ENCODE results near the gene CFAP46. TPM values are rescaled to one million over a fixed set of nuclear protein-coding genes. Genes with fewer than 3 reads are reported as not detected.
"Not testable (repeated sequence)": the region's sequence is repeated elsewhere in the genome, so short reads cannot be mapped to it uniquely, and the experiment has no call there.

Gene CFAP46
- total and polyA plus RNA-seq, 3 experiments from 2014 or later: 0.09 TPM; not detected in 2

GRCh38 chr10:132898391-132899053 is 43.8 kb downstream of the CFAP46 start:
- H3K4me1 ChIP-seq (ENCODE audit: insufficient read depth, low read length): no peaks in the 10 kb centered on the region
- H3K36me3 ChIP-seq (ENCODE audit: insufficient read depth, low read length): no peaks in the 10 kb centered on the region
- no peaks in the 10 kb centered on the region for H3K27me3 ChIP-seq (ENCODE audit: insufficient read depth, low read length, poor library complexity, severe bottlenecking)
- H3K27ac ChIP-seq (ENCODE audit: low read depth, low read length): no peak overlapping the region
- no peaks in the 10 kb centered on the region for H3K9me3 ChIP-seq (ENCODE audit: low read length)
- CTCF ChIA-PET: no interaction called here
- Mint-ChIP-seq H3K4me1 (peaks cover 0 to 3% (median 0%) of the 10 kb centered on the region in 3 donors), H3K27ac (no peak overlapping the region), H3K9me3 (peaks cover 0 to 9% (median 4%) of the 10 kb centered on the region in 5 donors), H3K4me3 (no peak overlapping the region), H3K27me3 (peaks cover 16 to 31% of the 10 kb centered on the region in 2 donors), H3K36me3 (no peaks in the 10 kb centered on the region)
- peak in 1 of 5 donors; percentile 31 for DNase-seq
- POLR2A ChIA-PET: no interaction called here
- H3K4me3 ChIP-seq (ENCODE audit: low read length): no peak overlapping the region

GRCh38 chr10:132897516-132898381 is 44.6 kb downstream of the CFAP46 start:
- Histone ChIP-seq H3K4me1 (ENCODE audit: insufficient read depth, low read length) (no peaks in the 10 kb centered on the region), H3K27ac (ENCODE audit: low read depth, low read length) (no peak overlapping the region), H3K36me3 (ENCODE audit: insufficient read depth, low read length) (no peaks in the 10 kb centered on the region), H3K27me3 (ENCODE audit: insufficient read depth, low read length, poor library complexity, severe bottlenecking) (no peaks in the 10 kb centered on the region), H3K4me3 (ENCODE audit: low read length) (no peak overlapping the region), H3K9me3 (ENCODE audit: low read length) (no peaks in the 10 kb centered on the region)
- Mint-ChIP-seq H3K27ac (no peak overlapping the region), H3K4me3 (no peak overlapping the region), H3K4me1 (peaks cover 0 to 5% (median 0%) of the 10 kb centered on the region in 3 donors), H3K36me3 (no peaks in the 10 kb centered on the region), H3K9me3 (peaks cover 0 to 9% (median 4%) of the 10 kb centered on the region in 5 donors), H3K27me3 (peaks cover 23 to 39% of the 10 kb centered on the region in 2 donors)
- ChIA-PET CTCF (no interaction called here), POLR2A (no interaction called here)
- DNase-seq: peak in 1 of 5 donors; percentile 32

DNA sequence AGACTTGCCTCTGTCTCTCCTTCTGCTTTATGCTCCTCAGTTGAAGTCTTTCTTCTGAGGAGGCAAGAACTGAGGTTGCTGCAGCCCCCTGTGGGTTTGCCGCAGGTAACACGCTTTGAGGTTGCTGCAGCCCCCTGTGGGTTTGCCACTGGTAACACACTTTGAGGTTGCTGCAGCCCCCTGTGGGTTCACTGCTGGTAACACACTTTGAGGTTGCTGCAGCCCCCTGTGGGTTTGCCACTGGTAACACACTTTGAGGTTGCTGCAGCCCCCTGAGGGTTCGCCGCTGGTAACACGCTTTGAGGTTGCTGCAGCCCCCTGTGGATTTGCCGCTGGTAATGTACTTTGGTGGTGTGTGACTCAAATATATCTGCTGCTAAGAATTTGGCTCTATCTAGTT is 48.6 kb downstream of the CFAP46 start:
- DNase-seq; H3K4me1 ChIP-seq (ENCODE audit: insufficient read depth, low read length); H3K27ac ChIP-seq (ENCODE audit: low read depth, low read length); H3K27ac Mint-ChIP-seq; H3K4me3 Mint-ChIP-seq; H3K36me3 Mint-ChIP-seq; H3K9me3 Mint-ChIP-seq; H3K4me3 ChIP-seq (ENCODE audit: low read length); H3K4me1 Mint-ChIP-seq; POLR2A ChIA-PET; CTCF ChIA-PET; H3K36me3 ChIP-seq (ENCODE audit: insufficient read depth, low read length); H3K9me3 ChIP-seq (ENCODE audit: low read length); H3K27me3 ChIP-seq (ENCODE audit: insufficient read depth, low read length, poor library complexity, severe bottlenecking): not testable (repeated sequence)
- peaks cover 33 to 49% of the 10 kb centered on the region in 2 donors for H3K27me3 Mint-ChIP-seq

DNA sequence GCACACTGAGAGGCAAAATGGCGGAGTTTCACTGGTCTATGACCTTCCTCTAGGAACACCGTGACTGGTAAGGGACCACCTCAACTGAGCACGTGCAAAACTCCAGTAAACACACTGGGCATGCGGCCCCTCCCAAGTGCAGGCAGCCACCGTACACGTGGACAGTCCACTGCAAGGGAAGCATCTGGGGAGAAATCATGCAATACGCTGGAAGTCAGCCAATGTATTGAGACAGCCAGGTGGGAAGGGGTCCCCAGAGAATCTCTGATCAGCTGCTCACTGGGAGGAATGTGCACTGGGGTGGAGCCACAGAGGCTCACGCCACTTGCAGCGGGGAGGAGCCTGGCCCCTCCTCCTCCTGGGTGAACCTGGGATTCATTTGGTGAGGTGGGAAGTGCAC is 49.3 kb downstream of the CFAP46 start:
- no peak for DNase-seq
- H3K4me3 ChIP-seq (ENCODE audit: low read length): no peak overlapping the region

GRCh38 chr10:132892004-132892403 is 50.4 kb downstream of the CFAP46 start:
- H3K4me3 Mint-ChIP-seq: no peak overlapping the region
- Histone ChIP-seq H3K36me3 (ENCODE audit: insufficient read depth, low read length) (no peaks in the 10 kb centered on the region), H3K4me1 (ENCODE audit: insufficient read depth, low read length) (no peaks in the 10 kb centered on the region), H3K4me3 (ENCODE audit: low read length) (no peak overlapping the region), H3K27me3 (ENCODE audit: insufficient read depth, low read length, poor library complexity, severe bottlenecking) (peaks cover 4% of the 10 kb centered on the region), H3K9me3 (ENCODE audit: low read length) (no peaks in the 10 kb centered on the region), H3K27ac (ENCODE audit: low read depth, low read length) (no peak overlapping the region)
- H3K27ac Mint-ChIP-seq: no peak overlapping the region
- peaks cover 0 to 5% (median 0%) of the 10 kb centered on the region in 3 donors for H3K4me1 Mint-ChIP-seq
- DNase-seq: no peak
- POLR2A ChIA-PET: no interaction called here
- H3K9me3 Mint-ChIP-seq: no peaks in the 10 kb centered on the region
- CTCF ChIA-PET: no interaction called here
- H3K27me3 Mint-ChIP-seq: peaks cover 31 to 48% of the 10 kb centered on the region in 2 donors
- H3K36me3 Mint-ChIP-seq: no peaks in the 10 kb centered on the region

More for the DNA sequence above, 49.3 kb downstream of the CFAP46 start:
- Histone ChIP-seq H3K36me3 (ENCODE audit: insufficient read depth, low read length) (no peaks in the 10 kb centered on the region), H3K27ac (ENCODE audit: low read depth, low read length) (no peak overlapping the region), H3K27me3 (ENCODE audit: insufficient read depth, low read length, poor library complexity, severe bottlenecking) (peaks cover 4% of the 10 kb centered on the region), H3K9me3 (ENCODE audit: low read length) (no peaks in the 10 kb centered on the region), H3K4me1 (ENCODE audit: insufficient read depth, low read length) (no peaks in the 10 kb centered on the region)
- peaks cover 0 to 5% (median 0%) of the 10 kb centered on the region in 3 donors for H3K4me1 Mint-ChIP-seq
- peaks cover 33 to 49% of the 10 kb centered on the region in 2 donors for H3K27me3 Mint-ChIP-seq
- ChIA-PET CTCF (no interaction called here), POLR2A (no interaction called here)
- no peaks in the 10 kb centered on the region for H3K36me3 Mint-ChIP-seq
- no peak overlapping the region for H3K4me3 Mint-ChIP-seq
- no peaks in the 10 kb centered on the region for H3K9me3 Mint-ChIP-seq
- H3K27ac Mint-ChIP-seq: no peak overlapping the region

DNA sequence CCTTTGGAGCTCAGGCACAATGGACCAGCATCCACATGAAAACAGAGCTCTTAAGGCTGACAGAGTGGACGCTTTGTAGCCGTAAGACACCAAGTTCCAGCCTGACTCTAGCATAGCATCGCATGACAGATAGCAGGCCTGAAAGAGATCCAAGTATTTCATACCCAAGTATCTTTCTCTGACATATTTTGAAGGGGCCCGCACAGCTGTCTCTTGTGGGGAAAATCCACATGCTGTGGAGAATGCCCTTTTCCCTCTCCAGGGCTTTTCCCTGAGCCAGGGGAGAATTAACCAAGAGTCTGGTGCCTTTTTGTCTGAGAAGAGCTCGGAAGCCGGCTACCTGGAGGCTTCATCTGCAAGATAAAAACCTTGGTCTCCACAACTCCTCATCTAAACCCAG is 51.0 kb downstream of the CFAP46 start:
- H3K4me1 Mint-ChIP-seq: peaks cover 0 to 5% (median 0%) of the 10 kb centered on the region in 3 donors
- Histone ChIP-seq H3K36me3 (ENCODE audit: insufficient read depth, low read length) (no peaks in the 10 kb centered on the region), H3K27ac (ENCODE audit: low read depth, low read length) (no peak overlapping the region), H3K4me3 (ENCODE audit: low read length) (no peak overlapping the region), H3K9me3 (ENCODE audit: low read length) (no peaks in the 10 kb centered on the region), H3K4me1 (ENCODE audit: insufficient read depth, low read length) (no peaks in the 10 kb centered on the region), H3K27me3 (ENCODE audit: insufficient read depth, low read length, poor library complexity, severe bottlenecking) (peaks cover 4% of the 10 kb centered on the region)
- no peak for DNase-seq
- ChIA-PET CTCF (no interaction called here), POLR2A (no interaction called here)
- no peak overlapping the region for H3K4me3 Mint-ChIP-seq
- no peak overlapping the region for H3K27ac Mint-ChIP-seq
- no peaks in the 10 kb centered on the region for H3K36me3 Mint-ChIP-seq
- H3K27me3 Mint-ChIP-seq: peaks cover 33 to 44% of the 10 kb centered on the region in 2 donors
- no peaks in the 10 kb centered on the region for H3K9me3 Mint-ChIP-seq

DNA sequence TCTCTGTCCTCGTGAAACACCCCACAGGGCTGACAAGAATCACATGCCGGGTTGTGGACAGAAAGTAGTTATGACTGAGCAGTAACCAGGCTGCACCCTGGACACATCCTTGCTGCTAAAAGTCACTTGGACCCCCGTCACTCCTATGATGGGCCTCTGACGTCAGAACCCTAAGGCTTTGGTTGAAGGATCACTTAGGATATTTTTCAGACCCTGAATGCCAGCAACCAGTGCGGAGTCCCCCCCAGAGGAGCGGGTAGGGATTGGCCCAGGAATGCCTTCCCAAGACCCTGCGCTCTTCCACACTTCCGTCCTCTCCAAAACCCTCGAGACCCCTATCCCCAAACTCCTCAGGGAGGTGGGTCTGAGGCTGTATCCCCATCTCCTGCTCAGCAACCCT is 52.1 kb downstream of the CFAP46 start:
- Histone ChIP-seq H3K9me3 (ENCODE audit: low read length) (no peaks in the 10 kb centered on the region), H3K4me3 (ENCODE audit: low read length) (no peak overlapping the region), H3K36me3 (ENCODE audit: insufficient read depth, low read length) (no peaks in the 10 kb centered on the region), H3K27me3 (ENCODE audit: insufficient read depth, low read length, poor library complexity, severe bottlenecking) (peaks cover 4% of the 10 kb centered on the region), H3K27ac (ENCODE audit: low read depth, low read length) (no peak overlapping the region), H3K4me1 (ENCODE audit: insufficient read depth, low read length) (no peaks in the 10 kb centered on the region)
- CTCF ChIA-PET: no interaction called here
- Mint-ChIP-seq H3K4me3 (no peak overlapping the region), H3K4me1 (peaks cover 0 to 5% (median 0%) of the 10 kb centered on the region in 3 donors), H3K27ac (no peak overlapping the region), H3K36me3 (no peaks in the 10 kb centered on the region), H3K9me3 (no peaks in the 10 kb centered on the region), H3K27me3 (peaks cover 33 to 41% of the 10 kb centered on the region in 2 donors)
- POLR2A ChIA-PET: no interaction called here
- no peak for DNase-seq

GRCh38 chr10:132889556-132889955 is 52.8 kb downstream of the CFAP46 start:
- Histone ChIP-seq H3K4me3 (ENCODE audit: low read length) (no peak overlapping the region), H3K27ac (ENCODE audit: low read depth, low read length) (no peak overlapping the region), H3K36me3 (ENCODE audit: insufficient read depth, low read length) (no peaks in the 10 kb centered on the region), H3K9me3 (ENCODE audit: low read length) (no peaks in the 10 kb centered on the region), H3K27me3 (ENCODE audit: insufficient read depth, low read length, poor library complexity, severe bottlenecking) (peaks cover 4% of the 10 kb centered on the region), H3K4me1 (ENCODE audit: insufficient read depth, low read length) (no peaks in the 10 kb centered on the region)
- no peaks in the 10 kb centered on the region for H3K9me3 Mint-ChIP-seq
- CTCF ChIA-PET: no interaction called here
- H3K27me3 Mint-ChIP-seq: peaks cover 31 to 34% of the 10 kb centered on the region in 2 donors
- no peaks in the 10 kb centered on the region for H3K36me3 Mint-ChIP-seq
- H3K4me3 Mint-ChIP-seq: no peak overlapping the region
- DNase-seq: no peak
- POLR2A ChIA-PET: no interaction called here
- H3K4me1 Mint-ChIP-seq: peaks cover 0 to 5% (median 0%) of the 10 kb centered on the region in 3 donors
- no peak overlapping the region for H3K27ac Mint-ChIP-seq

All from CD8-positive, alpha-beta memory T cell (primary cell).